ENCODE measurements around the gene MSANTD2. TPM values are rescaled to one million over a fixed set of nuclear protein-coding genes. Genes with fewer than 3 reads are reported as not detected.

The MSANTD2 gene
- polyA plus RNA-seq, 3 donors, result 1.2 to 5.8 (median 1.8) TPM

DNA sequence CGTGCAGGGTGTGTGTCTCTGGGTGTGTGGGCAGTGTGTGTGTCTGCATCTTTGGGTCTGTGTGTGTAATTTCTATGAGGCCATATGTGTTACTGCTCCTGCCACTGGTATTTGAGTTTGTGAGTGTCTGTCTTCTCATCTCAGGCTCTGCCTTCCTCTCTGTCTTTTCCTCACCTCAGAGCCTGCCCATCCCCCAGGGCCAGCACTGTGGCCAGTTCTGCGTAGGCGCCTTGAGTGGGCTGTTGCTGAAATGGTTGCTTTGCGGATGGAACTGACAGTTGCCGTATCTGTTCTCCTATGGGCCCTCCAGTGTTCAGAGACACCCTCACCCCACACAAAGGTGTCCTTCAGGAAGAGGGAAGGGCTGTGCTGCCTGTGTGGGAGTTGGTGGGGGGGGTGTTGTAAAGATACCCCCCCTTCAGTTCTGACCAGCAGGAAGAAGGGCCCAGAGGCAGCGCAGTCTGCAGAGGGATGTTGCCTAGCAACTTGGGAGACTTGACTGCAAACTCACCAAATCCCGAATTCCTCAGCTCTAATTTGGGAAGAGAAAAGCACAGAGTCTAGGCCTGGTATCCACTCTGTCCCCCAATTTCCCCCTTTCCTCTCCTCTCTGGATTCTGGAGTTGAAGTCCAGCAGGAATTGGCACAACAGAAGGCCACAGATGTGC, 62.4 kb downstream of the MSANTD2 start:
- Mint-ChIP-seq H3K4me1 (peaks cover 88% of the 10 kb centered on the region), H3K27ac (peak overlapping the region in 2 of 7 donors; percentile 12 to 85), H3K4me3 (no peak overlapping the region), H3K27me3 (ENCODE audit: low read depth in 3 of 3) (peaks cover 0 to 5% (median 2%) of the 10 kb centered on the region in 3 donors), H3K36me3 (peaks cover 2 to 5% of the 10 kb centered on the region in 2 donors), H3K9me3 (no peaks in the 10 kb centered on the region)
- Histone ChIP-seq H3K79me2 (ENCODE audit: insufficient read depth, low read length) (peaks cover 22% of the 10 kb centered on the region), H2AFZ (ENCODE audit: insufficient read depth, low read depth, low read length, poor library complexity, severe bottlenecking) (no peak overlapping the region), H4K20me1 (ENCODE audit: insufficient read depth, low read length) (peaks cover 25% of the 10 kb centered on the region), H3K36me3 (replicated peaks in 1 of 2; ENCODE audit: control insufficient read depth in 1 of 2, insufficient read depth in 2 of 2, low read length in 2 of 2) (peaks cover 0 to 1% of the 10 kb centered on the region in 2 donors), H3K4me1 (ENCODE audit: control insufficient read depth in 1 of 2, insufficient read depth in 2 of 2, low read length in 2 of 2) (peaks cover 69 to 94% of the 10 kb centered on the region in 2 donors), H3K4me2 (replicated peaks; ENCODE audit: extremely low read depth, low read length, poor library complexity, severe bottlenecking) (no peak overlapping the region), H3K27me3 (ENCODE audit: control insufficient read depth in 2 of 2, insufficient read depth in 2 of 2, low read length in 2 of 2) (no peaks in the 10 kb centered on the region), H3K9me3 (replicated peaks in 1 of 2; ENCODE audit: control insufficient read depth in 1 of 2, insufficient read depth in 1 of 2, low read length in 2 of 2) (no peaks in the 10 kb centered on the region), H3K4me3 (replicated peaks in 1 of 3; ENCODE audit: low read depth in 2 of 3, low read length in 3 of 3) (no peak overlapping the region), H3K9ac (ENCODE audit: insufficient read depth, low read length, poor library complexity, severe bottlenecking) (no peak overlapping the region), H3K27ac (ENCODE audit: low read depth in 1 of 2, low read length in 2 of 2) (no peak overlapping the region)
- DNase-seq, result no peak
- WGBS (ENCODE audit: insufficient coverage), result 89% methylated on average over 3 of the region's 7 CpGs
- TF ChIP-seq, protein P1, sequence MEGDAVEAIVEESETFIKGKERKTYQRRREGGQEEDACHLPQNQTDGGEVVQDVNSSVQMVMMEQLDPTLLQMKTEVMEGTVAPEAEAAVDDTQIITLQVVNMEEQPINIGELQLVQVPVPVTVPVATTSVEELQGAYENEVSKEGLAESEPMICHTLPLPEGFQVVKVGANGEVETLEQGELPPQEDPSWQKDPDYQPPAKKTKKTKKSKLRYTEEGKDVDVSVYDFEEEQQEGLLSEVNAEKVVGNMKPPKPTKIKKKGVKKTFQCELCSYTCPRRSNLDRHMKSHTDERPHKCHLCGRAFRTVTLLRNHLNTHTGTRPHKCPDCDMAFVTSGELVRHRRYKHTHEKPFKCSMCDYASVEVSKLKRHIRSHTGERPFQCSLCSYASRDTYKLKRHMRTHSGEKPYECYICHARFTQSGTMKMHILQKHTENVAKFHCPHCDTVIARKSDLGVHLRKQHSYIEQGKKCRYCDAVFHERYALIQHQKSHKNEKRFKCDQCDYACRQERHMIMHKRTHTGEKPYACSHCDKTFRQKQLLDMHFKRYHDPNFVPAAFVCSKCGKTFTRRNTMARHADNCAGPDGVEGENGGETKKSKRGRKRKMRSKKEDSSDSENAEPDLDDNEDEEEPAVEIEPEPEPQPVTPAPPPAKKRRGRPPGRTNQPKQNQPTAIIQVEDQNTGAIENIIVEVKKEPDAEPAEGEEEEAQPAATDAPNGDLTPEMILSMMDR (IDR thresholded peaks at IDR 0.05), result no peak
- intact Hi-C loops (cut with micrococcal nuclease), result no loop called here

DNA sequence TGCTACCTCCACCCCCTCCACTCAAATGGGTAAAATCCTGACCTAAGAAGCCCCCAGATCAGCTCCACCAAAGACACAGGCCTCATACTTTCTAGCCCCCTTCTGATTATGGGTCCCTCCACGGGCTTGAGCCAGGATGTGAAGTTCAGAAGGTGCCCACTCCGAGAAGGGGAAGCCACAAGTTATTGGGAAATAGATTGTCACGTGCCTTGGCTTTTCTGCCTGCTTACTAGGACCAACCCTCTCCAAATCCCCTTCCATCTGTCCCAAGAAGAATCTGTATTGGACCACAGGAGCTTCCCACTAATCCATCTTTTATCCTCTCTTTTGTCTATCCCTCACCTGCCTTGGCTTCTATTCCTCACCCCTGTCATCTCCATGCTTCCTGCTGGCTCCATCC, 63.5 kb downstream of the MSANTD2 start:
- Mint-ChIP-seq H3K27ac (peak overlapping the region; percentile 85 to 99 (median 96)), H3K9me3 (no peaks in the 10 kb centered on the region), H3K36me3 (peaks cover 2 to 3% of the 10 kb centered on the region in 2 donors), H3K4me1 (peaks cover 88% of the 10 kb centered on the region), H3K27me3 (ENCODE audit: low read depth in 3 of 3) (peaks cover 0 to 5% (median 2%) of the 10 kb centered on the region in 3 donors), H3K4me3 (peak overlapping the region; percentile 70 to 83)
- Histone ChIP-seq H3K9me3 (replicated peaks in 1 of 2; ENCODE audit: control insufficient read depth in 1 of 2, insufficient read depth in 1 of 2, low read length in 2 of 2) (no peaks in the 10 kb centered on the region), H3K36me3 (replicated peaks in 1 of 2; ENCODE audit: control insufficient read depth in 1 of 2, insufficient read depth in 2 of 2, low read length in 2 of 2) (no peaks in the 10 kb centered on the region), H4K20me1 (ENCODE audit: insufficient read depth, low read length) (peaks cover 14% of the 10 kb centered on the region), H3K79me2 (ENCODE audit: insufficient read depth, low read length) (peaks cover 13% of the 10 kb centered on the region), H3K4me2 (replicated peaks; ENCODE audit: extremely low read depth, low read length, poor library complexity, severe bottlenecking) (peak overlapping the region; percentile 62), H3K9ac (ENCODE audit: insufficient read depth, low read length, poor library complexity, severe bottlenecking) (peak overlapping the region; percentile 18), H2AFZ (ENCODE audit: insufficient read depth, low read depth, low read length, poor library complexity, severe bottlenecking) (peak overlapping the region; percentile 44), H3K27me3 (ENCODE audit: control insufficient read depth in 2 of 2, insufficient read depth in 2 of 2, low read length in 2 of 2) (no peaks in the 10 kb centered on the region), H3K27ac (ENCODE audit: low read depth in 1 of 2, low read length in 2 of 2) (peak overlapping the region; percentile 79 to 83), H3K4me3 (replicated peaks in 1 of 3; ENCODE audit: low read depth in 2 of 3, low read length in 3 of 3) (peak overlapping the region in 1 of 3 experiments; percentile 46), H3K4me1 (ENCODE audit: control insufficient read depth in 1 of 2, insufficient read depth in 2 of 2, low read length in 2 of 2) (peaks cover 69 to 94% of the 10 kb centered on the region in 2 donors)
- peak; percentile 66 to 86 (median 84) for DNase-seq
- intact Hi-C loops (cut with micrococcal nuclease), result no loop called here
- TF ChIP-seq, protein P1 (IDR thresholded peaks at IDR 0.05), result no peak
- 0% methylated on average over 3 of the region's 3 CpGs for WGBS (ENCODE audit: insufficient coverage)
